Astrocyte of the spinal cord (primary cell): ENCODE measurements around the gene GP1BA.

Experiments used
- DNase-seq: peaks from one replicate; pipeline ENCODE4 v3.0.0; 2011; ENCODE audit warnings: low read depth, low spot score
- H3K4me3 ChIP-seq: 2 replicates; pipeline ENCODE4 v1.5.1; 2011; ENCODE audit warnings: low read depth, mild to moderate bottlenecking, low read length, moderate library complexity
- in situ Hi-C: cut with HindIII; loops from 2 replicates; pipeline ENCODE4 v1.10.0; 2017; ENCODE audit warnings: low sequenced_read_pairs
- TF ChIP-seq, protein P1 (sequence below): IDR thresholded peaks from 2 replicates; pipeline ENCODE4 v1.5.1; 2012; ENCODE audit warnings: low read depth, mild to moderate bottlenecking, low read length, inconsistent platforms

The GP1BA gene

GRCh38 chr17:4897785-4898184 lies 34.3 kb upstream of the GP1BA start:
- H3K4me3 ChIP-seq: no peak overlapping the region
- TF ChIP-seq, protein P1, sequence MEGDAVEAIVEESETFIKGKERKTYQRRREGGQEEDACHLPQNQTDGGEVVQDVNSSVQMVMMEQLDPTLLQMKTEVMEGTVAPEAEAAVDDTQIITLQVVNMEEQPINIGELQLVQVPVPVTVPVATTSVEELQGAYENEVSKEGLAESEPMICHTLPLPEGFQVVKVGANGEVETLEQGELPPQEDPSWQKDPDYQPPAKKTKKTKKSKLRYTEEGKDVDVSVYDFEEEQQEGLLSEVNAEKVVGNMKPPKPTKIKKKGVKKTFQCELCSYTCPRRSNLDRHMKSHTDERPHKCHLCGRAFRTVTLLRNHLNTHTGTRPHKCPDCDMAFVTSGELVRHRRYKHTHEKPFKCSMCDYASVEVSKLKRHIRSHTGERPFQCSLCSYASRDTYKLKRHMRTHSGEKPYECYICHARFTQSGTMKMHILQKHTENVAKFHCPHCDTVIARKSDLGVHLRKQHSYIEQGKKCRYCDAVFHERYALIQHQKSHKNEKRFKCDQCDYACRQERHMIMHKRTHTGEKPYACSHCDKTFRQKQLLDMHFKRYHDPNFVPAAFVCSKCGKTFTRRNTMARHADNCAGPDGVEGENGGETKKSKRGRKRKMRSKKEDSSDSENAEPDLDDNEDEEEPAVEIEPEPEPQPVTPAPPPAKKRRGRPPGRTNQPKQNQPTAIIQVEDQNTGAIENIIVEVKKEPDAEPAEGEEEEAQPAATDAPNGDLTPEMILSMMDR: no peak

GRCh38 chr17:4898351-4898750 lies 33.7 kb upstream of the GP1BA start:
- no peak for DNase-seq
- TF ChIP-seq, protein P1: no peak
- in situ Hi-C loops: no loop called here
- no peak overlapping the region for H3K4me3 ChIP-seq

More at GRCh38 chr17:4897785-4898184, 34.3 kb upstream of the GP1BA start:
- in situ Hi-C loops: no loop called here
- no peak for DNase-seq

- peak overlapping the region; percentile 36 for H3K4me3 ChIP-seq
- in situ Hi-C loops: no loop called here
- TF ChIP-seq, protein P1: no peak
- no peak for DNase-seq
Measured at GRCh38 chr17:4898927-4899326, 33.1 kb upstream of the GP1BA start.

- peak; percentile 74 for DNase-seq
- peak within 1 kb of the TSS; percentile 36 for H3K4me3 ChIP-seq
- TF ChIP-seq, protein P1: no peak
- in situ Hi-C loops: no loop called here
Measured at GRCh38 chr17:4899341-4900230, 32.5 kb upstream of the GP1BA start, which contains the start of gene C17orf107. Gene C17orf107 (plus strand): TSS chr17:4899536. CDS start chr17:4899763, 227 bp downstream.

DNA sequence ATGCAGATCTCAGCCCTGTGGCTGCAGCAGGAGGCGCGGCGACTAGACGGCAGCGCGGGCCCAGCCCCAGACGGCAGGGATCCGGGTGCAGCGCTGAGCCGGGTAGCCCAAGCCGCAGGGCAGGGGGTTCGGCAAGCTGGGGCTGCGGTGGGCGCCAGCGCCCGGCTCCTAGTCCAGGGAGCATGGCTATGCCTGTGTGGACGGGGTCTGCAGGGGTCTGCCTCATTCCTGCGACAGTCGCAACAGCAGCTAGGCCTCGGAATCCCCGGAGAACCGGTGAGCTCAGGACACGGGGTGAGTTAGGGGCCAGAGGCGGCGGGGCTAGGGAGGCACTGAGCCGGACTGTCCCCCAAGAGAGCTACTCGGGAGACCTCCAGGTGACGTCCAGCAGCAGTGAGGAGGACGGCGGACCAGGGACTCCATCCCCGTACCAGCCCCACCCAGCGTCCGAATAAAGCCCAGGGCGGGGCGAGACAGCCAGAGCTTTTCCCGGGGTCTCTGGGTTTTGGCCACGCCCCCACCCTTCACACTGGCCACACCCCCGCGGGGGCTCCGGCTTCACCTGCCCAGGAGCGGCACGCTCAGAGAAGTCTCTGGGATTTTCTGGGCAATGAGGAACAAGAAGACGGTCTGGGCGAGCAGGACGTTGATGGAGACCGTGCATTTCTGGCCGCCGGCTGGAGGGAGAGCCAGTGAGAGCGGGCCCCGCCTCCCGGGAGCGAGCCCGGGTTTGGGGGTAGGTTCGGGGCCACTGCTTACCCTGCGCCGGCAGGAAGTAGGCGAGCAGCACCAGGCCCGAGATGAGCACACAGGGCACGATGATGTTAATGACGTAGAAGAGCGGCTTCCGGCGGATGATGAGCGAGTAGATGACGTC lies 31.6 kb upstream of the GP1BA start:
- peak overlapping the region; percentile 36 for H3K4me3 ChIP-seq
- in situ Hi-C loops: no loop called here
- TF ChIP-seq, protein P1: no peak
- no peak for DNase-seq

DNA sequence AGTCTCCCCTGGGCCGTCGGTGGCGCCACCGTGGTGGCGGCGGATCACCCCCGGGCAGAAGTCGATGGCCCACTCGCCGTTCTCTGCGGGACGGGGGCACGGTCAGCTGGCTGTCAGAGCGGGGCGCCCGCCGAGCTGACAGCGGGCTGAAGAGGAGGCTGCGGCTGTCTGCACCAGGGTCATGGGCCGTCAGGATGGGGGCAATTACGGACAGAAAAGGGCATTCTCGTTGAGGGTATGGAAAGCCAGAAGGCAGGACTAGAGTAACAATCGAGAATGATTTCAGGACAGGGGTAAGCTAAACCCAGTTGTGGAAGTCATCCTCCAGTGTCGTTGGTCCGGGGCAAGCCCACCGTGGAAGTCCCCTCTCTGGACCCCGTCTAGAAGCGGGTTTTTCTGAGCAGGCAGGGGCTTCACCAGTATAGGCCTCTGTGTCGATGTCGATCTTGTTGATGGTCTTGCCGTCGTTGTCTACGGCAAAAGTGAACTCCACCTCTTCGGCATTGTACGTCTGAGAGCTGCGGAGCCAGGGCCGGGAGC lies 30.9 kb upstream of the GP1BA start:
- TF ChIP-seq, protein P1: no peak
- in situ Hi-C loops: no loop called here
- no peak overlapping the region for H3K4me3 ChIP-seq
- DNase-seq: no peak
